Transverse colon (tissue), 4 donors: ENCODE results near the gene STK38L. TPM values are rescaled to one million over a fixed set of nuclear protein-coding genes. Genes with fewer than 3 reads are reported as not detected.

Experiments used
- DNase-seq: peaks from one replicate; pipeline ENCODE4 v3.0.0-alpha.2; 2019
- H3K27ac ChIP-seq, 4 donors: fragments of 200-600 bp; sonication (generic); 2 replicates each; pipeline ENCODE4 v1.5.1; 2016 to 2018; ENCODE audit warnings: inconsistent platforms in 4 of 4
- H3K27me3 ChIP-seq: fragments of 200-600 bp; sonication (generic); 2 replicates; pipeline ENCODE4 v1.5.1; 2017; ENCODE audit warnings: inconsistent platforms
- H3K36me3 ChIP-seq, 4 donors: fragments of 200-600 bp; sonication (generic); 2 replicates each; pipeline ENCODE4 v1.5.1; 2017 to 2019; ENCODE audit warnings: inconsistent platforms in 4 of 4
- H3K4me1 ChIP-seq, 4 donors: fragments of 200-600 bp; sonication (generic); 2 replicates each; pipeline ENCODE4 v1.5.1; 2017 to 2020; ENCODE audit warnings: inconsistent platforms in 4 of 4
- H3K4me3 ChIP-seq, 4 donors: fragments of 200-600 bp; sonication (generic); 1 replicate in 1 of 4; 2 replicates in 3 of 4; pipeline versions ENCODE4 v1.5.1 to v1.6.1; 2017 to 2019; ENCODE audit warnings: inconsistent platforms in 4 of 4
- H3K9me3 ChIP-seq, 2 donors: fragments of 200-600 bp; sonication (generic); 2 replicates each; pipeline ENCODE4 v1.5.1; 2017 to 2019; ENCODE audit warnings: inconsistent platforms in 2 of 2
- EP300 ChIP-seq: sonication (generic); formaldehyde crosslinking; IDR thresholded peaks from one replicate; pipeline ENCODE4 v1.6.1; 2017; ENCODE audit warnings: antibody characterized with exemption, low read depth
- POLR2A ChIP-seq: fragments of 450-650 bp; IDR thresholded peaks from one replicate; pipeline ENCODE4 v1.6.1; 2016; ENCODE audit warnings: antibody characterized with exemption, mild to moderate bottlenecking, moderate library complexity
- POLR2AphosphoS5 ChIP-seq, 3 donors: sonication (generic); formaldehyde crosslinking; IDR thresholded peaks; one replicate each; pipeline ENCODE4 v1.6.1; 2016; ENCODE audit warnings: antibody characterized with exemption in 3 of 3
- WGBS, 2 donors: methylation state at CpG; one replicate each; pipeline ENCODE4 v1.1.5; 2018; ENCODE audit warnings: low coverage in 1 of 2; 5-methylcytosine and 5-hydroxymethylcytosine counted together
- in situ Hi-C, 4 donors: fragments of 200-750 bp; cut with MboI; loops; one replicate each; pipeline versions ENCODE4 v1.15.0 to v1.15.1; 2017; ENCODE audit warnings: low sequenced_read_pairs in 3 of 4, low pct_ligation_motif_present in 1 of 4, low pct_unique_long_range_greater_than_20kb in 1 of 4
- intact Hi-C: fragments of 100-400 bp; cut with DNase I; formaldehyde crosslinking; loops from one replicate; pipeline ENCODE4 v1.15.1; 2023; ENCODE audit warnings: low total_unique reads
- total RNA-seq, 4 donors: library from RNA; depleted of rRNA; stranded (reverse); fragments of >200 nt; gene quantifications; one replicate each; pipeline ENCODE4 v1.1.0, GENCODE V29; 2016
- TF ChIP-seq, protein P1 (sequence below), 5 experiments: fragments of 200-600 bp in 3 of 5; fragments of 450-650 bp in 2 of 5; sonication (generic) in 3 of 5; IDR thresholded peaks; 1 replicate in 2 of 5; 2 replicates in 3 of 5; pipeline ENCODE4 v1.5.1; 2016 to 2017; ENCODE audit warnings: antibody characterized with exemption in 5 of 5, inconsistent platforms in 3 of 5, mild to moderate bottlenecking in 2 of 5, moderate library complexity in 1 of 5

The STK38L gene
- total RNA-seq, 4 donors from 2014 or later, result 18.5 to 51.8 (median 40.9) TPM

- DNase-seq, result no peak
- no peaks in the 10 kb centered on the region for H3K27me3 ChIP-seq
- in situ Hi-C loops, result no loop called here
- WGBS, 2 donors, result 86% methylated on average over 9 of the region's 9 CpGs; no CpG with 5 or more reads in 1 of the 2 donors
- no peaks in the 10 kb centered on the region for H3K9me3 ChIP-seq
- TF ChIP-seq, protein P1, sequence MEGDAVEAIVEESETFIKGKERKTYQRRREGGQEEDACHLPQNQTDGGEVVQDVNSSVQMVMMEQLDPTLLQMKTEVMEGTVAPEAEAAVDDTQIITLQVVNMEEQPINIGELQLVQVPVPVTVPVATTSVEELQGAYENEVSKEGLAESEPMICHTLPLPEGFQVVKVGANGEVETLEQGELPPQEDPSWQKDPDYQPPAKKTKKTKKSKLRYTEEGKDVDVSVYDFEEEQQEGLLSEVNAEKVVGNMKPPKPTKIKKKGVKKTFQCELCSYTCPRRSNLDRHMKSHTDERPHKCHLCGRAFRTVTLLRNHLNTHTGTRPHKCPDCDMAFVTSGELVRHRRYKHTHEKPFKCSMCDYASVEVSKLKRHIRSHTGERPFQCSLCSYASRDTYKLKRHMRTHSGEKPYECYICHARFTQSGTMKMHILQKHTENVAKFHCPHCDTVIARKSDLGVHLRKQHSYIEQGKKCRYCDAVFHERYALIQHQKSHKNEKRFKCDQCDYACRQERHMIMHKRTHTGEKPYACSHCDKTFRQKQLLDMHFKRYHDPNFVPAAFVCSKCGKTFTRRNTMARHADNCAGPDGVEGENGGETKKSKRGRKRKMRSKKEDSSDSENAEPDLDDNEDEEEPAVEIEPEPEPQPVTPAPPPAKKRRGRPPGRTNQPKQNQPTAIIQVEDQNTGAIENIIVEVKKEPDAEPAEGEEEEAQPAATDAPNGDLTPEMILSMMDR (IDR thresholded peaks at IDR 0.05), result no peak
- TF ChIP-seq EP300, result no peak
- intact Hi-C loops, result no loop called here
- no peak overlapping the region for H3K4me3 ChIP-seq
- H3K4me1 ChIP-seq, result no peaks in the 10 kb centered on the region
- no peaks in the 10 kb centered on the region for H3K36me3 ChIP-seq
- no peak overlapping the region for H3K27ac ChIP-seq
These were observed 30.0 kb upstream of the STK38L start for GRCh38 chr12:27213830-27214787.

DNA sequence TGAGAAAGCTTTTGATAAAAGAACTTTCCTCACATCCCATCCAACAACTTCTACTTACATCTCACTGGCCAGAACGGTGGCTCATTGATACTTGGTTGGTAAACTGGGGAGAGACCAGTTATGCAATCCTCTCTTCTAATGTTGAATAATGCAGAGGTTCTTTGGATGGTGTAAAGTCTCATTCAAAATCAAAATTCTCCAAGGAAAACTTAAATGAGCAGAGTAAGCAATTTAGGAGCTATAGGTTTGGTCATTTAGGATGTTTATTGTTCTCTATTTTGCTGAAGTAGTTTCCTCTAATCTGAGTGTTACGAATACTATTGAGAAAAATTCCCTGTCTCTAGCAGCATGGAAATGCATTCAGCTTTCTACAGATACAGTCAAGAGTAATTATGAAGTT, 26.5 kb upstream of the STK38L start:
- Histone ChIP-seq H3K4me1 (no peaks in the 10 kb centered on the region), H3K27me3 (no peaks in the 10 kb centered on the region), H3K9me3 (no peaks in the 10 kb centered on the region), H3K27ac (no peak overlapping the region), H3K4me3 (no peak overlapping the region), H3K36me3 (no peaks in the 10 kb centered on the region)
- no peak for DNase-seq
- WGBS, 2 donors, result 75 to 87% methylated on average over 1 to 2 of the region's 2 CpGs
- in situ Hi-C loops, result no loop called here
- intact Hi-C loops, result no loop called here
- TF ChIP-seq POLR2AphosphoS5 (IDR thresholded peaks at IDR 0.05) (no peak), POLR2A (no peak), EP300 (no peak)
- TF ChIP-seq, protein P1 (IDR thresholded peaks at IDR 0.05), result no peak

GRCh38 chr12:27219693-27220054, 24.4 kb upstream of the STK38L start:
- Histone ChIP-seq H3K9me3 (no peaks in the 10 kb centered on the region), H3K4me3 (no peak overlapping the region), H3K27ac (no peak overlapping the region), H3K4me1 (no peaks in the 10 kb centered on the region), H3K27me3 (no peaks in the 10 kb centered on the region), H3K36me3 (no peaks in the 10 kb centered on the region)
- TF ChIP-seq POLR2AphosphoS5 (IDR thresholded peaks at IDR 0.05) (no peak), EP300 (no peak), POLR2A (no peak)
- TF ChIP-seq, protein P1 (IDR thresholded peaks at IDR 0.05), result no peak
- no peak for DNase-seq
- intact Hi-C loops, result no loop called here
- WGBS, 2 donors, result 82 to 86% methylated on average over 1 to 5 of the region's 5 CpGs
- in situ Hi-C loops, result no loop called here

DNA sequence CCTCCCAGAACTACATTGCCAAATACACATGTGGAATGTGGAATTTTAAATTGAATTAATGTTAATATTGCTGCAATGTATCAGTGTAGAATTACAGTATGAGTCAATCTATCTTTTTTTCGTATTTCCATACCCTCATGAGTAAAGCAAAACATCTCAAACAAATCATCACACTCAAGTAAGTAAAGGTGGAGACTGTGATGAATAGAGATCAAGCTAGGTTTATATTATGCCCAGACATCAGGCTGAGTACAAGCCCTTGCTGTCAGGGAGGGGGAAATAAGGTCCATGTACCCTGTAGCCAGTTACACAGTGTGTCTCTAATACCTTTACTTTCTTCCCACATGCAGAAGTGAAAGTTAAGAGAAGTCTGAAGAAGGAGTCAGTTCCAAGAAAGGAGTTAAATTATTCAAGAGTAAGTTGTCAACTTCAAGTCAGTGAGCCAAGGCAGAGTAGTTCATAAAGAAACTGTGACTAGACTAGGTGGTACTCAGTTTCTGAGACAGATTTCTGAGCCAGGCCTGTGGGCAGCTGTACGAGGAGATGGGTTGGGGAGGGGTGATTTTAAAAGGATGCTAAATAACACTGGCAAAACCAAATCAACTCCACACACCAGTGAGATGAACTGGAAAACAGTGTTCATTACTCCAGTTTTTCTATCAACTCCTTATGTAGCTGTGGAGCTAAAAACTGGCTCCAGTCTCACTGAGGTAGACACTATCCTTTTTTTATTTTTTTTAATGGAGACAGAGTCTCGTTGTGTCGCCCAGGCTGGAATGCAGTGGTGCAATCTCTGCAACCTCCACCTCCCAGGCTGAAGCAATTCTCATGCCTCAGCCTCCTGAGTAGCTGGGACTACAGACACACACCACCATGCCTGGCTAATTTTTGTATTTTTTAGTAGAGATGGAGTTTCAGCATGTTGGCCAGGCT, 23.8 kb upstream of the STK38L start:
- in situ Hi-C loops, result no loop called here
- Histone ChIP-seq H3K9me3 (no peaks in the 10 kb centered on the region), H3K4me3 (no peak overlapping the region), H3K4me1 (no peaks in the 10 kb centered on the region), H3K27me3 (no peaks in the 10 kb centered on the region), H3K36me3 (no peaks in the 10 kb centered on the region), H3K27ac (no peak overlapping the region)
- intact Hi-C loops, result no loop called here
- WGBS, 2 donors, result 54 to 75% methylated on average over 4 of the region's 4 CpGs
- TF ChIP-seq POLR2AphosphoS5 (IDR thresholded peaks at IDR 0.05), result no peak
- TF ChIP-seq, protein P1 (IDR thresholded peaks at IDR 0.05), result no peak
- TF ChIP-seq EP300, result no peak
- TF ChIP-seq POLR2A, result no peak
- DNase-seq, result no peak
